Endothelial cell (in vitro differentiated cells): ENCODE data around the gene NDUFV3. TPM values are rescaled to one million over a fixed set of nuclear protein-coding genes. Genes with fewer than 3 reads are reported as not detected.

Experiments used
- DNase-seq: peaks from one replicate; pipeline ENCODE4 v3.0.0; 2021; ENCODE audit warnings: low spot score
- H3K27ac Mint-ChIP-seq: one replicate; pipeline ENCODE4 v1.8.0; 2021; ENCODE audit warnings: mixed read lengths, inconsistent platforms; ENCODE audit not compliant: unreplicated experiment
- H3K27me3 Mint-ChIP-seq: one replicate; pipeline ENCODE4 v1.8.0; 2021; ENCODE audit warnings: mild to moderate bottlenecking, moderate library complexity, mixed read lengths, inconsistent platforms; ENCODE audit not compliant: unreplicated experiment
- H3K36me3 Mint-ChIP-seq: one replicate; pipeline ENCODE4 v1.8.0; 2021; ENCODE audit warnings: mild to moderate bottlenecking, low read depth, mixed read lengths, inconsistent platforms; ENCODE audit not compliant: unreplicated experiment
- H3K4me1 Mint-ChIP-seq: one replicate; pipeline ENCODE4 v1.8.0; 2021; ENCODE audit warnings: mild to moderate bottlenecking, mixed read lengths, inconsistent platforms; ENCODE audit not compliant: unreplicated experiment
- H3K4me3 Mint-ChIP-seq: one replicate; pipeline ENCODE4 v1.8.0; 2021; ENCODE audit warnings: mild to moderate bottlenecking, mixed read lengths, inconsistent platforms; ENCODE audit not compliant: unreplicated experiment
- H3K9me3 Mint-ChIP-seq: one replicate; pipeline ENCODE4 v1.8.0; 2021; ENCODE audit warnings: mixed read lengths, inconsistent platforms; ENCODE audit not compliant: unreplicated experiment
- microRNA-seq: library from miRNA; unstranded; fragments of <30 nt; microRNA quantifications from one replicate; pipeline ENCODE4, GENCODE V29; 2020; ENCODE audit not compliant: unreplicated experiment
- total RNA-seq: library from RNA; stranded (reverse); fragmentation: NEBNext Ultra II Directional; extraction: Animal tissue kit (Norgen Biotek cat#: 25700); gene quantifications from one replicate; pipeline ENCODE4 v1.2.1, GENCODE V29; 2021; ENCODE audit not compliant: unreplicated experiment
- TF ChIP-seq, protein P1 (sequence below): fragments of 200-600 bp; sonication (generic); IDR thresholded peaks from one replicate; pipeline ENCODE4 v1.5.0; 2021; ENCODE audit warnings: antibody characterized with exemption; ENCODE audit not compliant: unreplicated experiment

NDUFV3 gene
- total RNA-seq, 1 donor from 2014 or later, result 28.1 TPM

DNA sequence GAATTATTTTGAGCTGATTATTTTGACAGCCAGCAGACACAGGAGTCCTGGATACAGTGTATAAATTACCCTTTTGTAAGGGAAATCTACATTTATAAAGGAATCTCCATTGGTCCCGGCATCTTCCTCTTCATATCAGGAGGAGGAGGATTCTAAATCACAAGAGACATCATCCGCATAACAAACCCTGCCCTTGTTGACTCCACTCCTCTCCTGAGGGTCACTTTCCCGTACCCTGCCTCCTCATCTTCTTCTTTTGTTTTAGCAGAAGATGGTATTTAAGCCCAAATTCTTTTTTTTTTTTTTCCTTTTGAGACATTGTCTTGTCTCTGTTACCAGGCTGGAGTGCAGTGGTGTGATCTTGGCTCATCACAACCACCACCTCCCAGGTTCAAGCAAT lies 66.6 kb downstream of the NDUFV3 start:
- Mint-ChIP-seq H3K9me3 (peaks cover 5% of the 10 kb centered on the region), H3K4me1 (peaks cover 3% of the 10 kb centered on the region), H3K27ac (no peak overlapping the region), H3K36me3 (no peaks in the 10 kb centered on the region), H3K27me3 (peaks cover 7% of the 10 kb centered on the region), H3K4me3 (no peak overlapping the region)
- DNase-seq, result no peak
- TF ChIP-seq, protein P1, sequence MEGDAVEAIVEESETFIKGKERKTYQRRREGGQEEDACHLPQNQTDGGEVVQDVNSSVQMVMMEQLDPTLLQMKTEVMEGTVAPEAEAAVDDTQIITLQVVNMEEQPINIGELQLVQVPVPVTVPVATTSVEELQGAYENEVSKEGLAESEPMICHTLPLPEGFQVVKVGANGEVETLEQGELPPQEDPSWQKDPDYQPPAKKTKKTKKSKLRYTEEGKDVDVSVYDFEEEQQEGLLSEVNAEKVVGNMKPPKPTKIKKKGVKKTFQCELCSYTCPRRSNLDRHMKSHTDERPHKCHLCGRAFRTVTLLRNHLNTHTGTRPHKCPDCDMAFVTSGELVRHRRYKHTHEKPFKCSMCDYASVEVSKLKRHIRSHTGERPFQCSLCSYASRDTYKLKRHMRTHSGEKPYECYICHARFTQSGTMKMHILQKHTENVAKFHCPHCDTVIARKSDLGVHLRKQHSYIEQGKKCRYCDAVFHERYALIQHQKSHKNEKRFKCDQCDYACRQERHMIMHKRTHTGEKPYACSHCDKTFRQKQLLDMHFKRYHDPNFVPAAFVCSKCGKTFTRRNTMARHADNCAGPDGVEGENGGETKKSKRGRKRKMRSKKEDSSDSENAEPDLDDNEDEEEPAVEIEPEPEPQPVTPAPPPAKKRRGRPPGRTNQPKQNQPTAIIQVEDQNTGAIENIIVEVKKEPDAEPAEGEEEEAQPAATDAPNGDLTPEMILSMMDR, result no peak

DNA sequence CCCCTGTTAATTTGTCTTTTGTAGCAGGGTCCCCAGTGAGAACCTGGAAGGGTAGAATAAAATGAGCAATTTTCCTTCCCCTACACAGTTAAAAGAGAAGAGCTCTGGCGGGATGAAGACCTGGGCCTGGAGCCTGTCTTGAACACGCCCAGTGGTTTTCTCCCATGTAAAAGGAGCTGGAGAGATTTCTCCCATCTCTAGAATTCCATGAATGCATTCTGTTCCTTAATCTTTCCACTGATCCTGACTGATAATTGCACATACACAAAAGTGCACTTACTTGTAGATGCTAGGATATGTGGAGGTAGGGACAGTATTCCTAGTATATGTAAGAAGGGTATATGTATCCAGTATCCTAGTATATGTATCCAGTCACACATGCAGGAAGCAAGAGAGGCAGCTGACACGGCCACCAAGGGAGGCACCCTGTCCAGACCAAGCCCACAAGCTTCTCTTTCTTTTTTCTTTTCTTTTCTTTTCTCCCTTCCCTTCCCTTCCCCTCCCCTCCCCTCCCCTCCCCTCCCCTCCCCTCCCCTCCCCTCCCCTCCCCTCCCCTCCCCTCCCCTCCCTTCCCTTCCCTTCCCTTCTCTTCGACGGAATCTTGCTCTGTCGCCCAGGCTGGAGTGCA lies 69.4 kb downstream of the NDUFV3 start:
- H3K27ac Mint-ChIP-seq, result no peak overlapping the region
- DNase-seq, result no peak
- peaks cover 2% of the 10 kb centered on the region for H3K4me1 Mint-ChIP-seq
- H3K9me3 Mint-ChIP-seq, result peaks cover under 1% of the 10 kb centered on the region
- TF ChIP-seq, protein P1, result no peak
- no peaks in the 10 kb centered on the region for H3K36me3 Mint-ChIP-seq
- no peak overlapping the region for H3K4me3 Mint-ChIP-seq
- H3K27me3 Mint-ChIP-seq, result peaks cover 10% of the 10 kb centered on the region

Small RNA genes within 50 kb of the gene (microRNA-seq; reads per million reads assigned to microRNA genes)
- gene MIR5692B, result not detected

Other genes with a start within 250 kb of the NDUFV3 start
- gene PDE9A, start 239.7 kb upstream of the NDUFV3 start, total RNA-seq, result 20.7 TPM
- 14.3 TPM for gene WDR4, start 13.8 kb upstream of the NDUFV3 start, total RNA-seq
- gene ERVH48-1, start 32.3 kb downstream of the NDUFV3 start, total RNA-seq, result 20.5 TPM
- gene PKNOX1, start 81.3 kb downstream of the NDUFV3 start, total RNA-seq, result 8.2 TPM
- 91.1 TPM for gene CBS, start 182.5 kb downstream of the NDUFV3 start, total RNA-seq
- gene U2AF1, start 214.3 kb downstream of the NDUFV3 start, total RNA-seq, result 28.6 TPM